WTC11 (cell line): ENCODE data around the gene SMCO2. TPM values are rescaled to one million over a fixed set of nuclear protein-coding genes. Genes with fewer than 3 reads are reported as not detected.

ENCODE experiments used
- E2F1 ChIP-seq: sonication (generic); formaldehyde crosslinking; IDR thresholded peaks from 2 replicates; pipeline ENCODE4 v1.8.0; 2022; ENCODE audit warnings: mild to moderate bottlenecking, missing genetic modification reagents
- E2F4 ChIP-seq: sonication (generic); formaldehyde crosslinking; IDR thresholded peaks from 2 replicates; pipeline ENCODE4 v1.8.1; 2022; ENCODE audit warnings: low read depth, mild to moderate bottlenecking, moderate library complexity, missing genetic modification reagents, borderline replicate concordance
- ESRRA ChIP-seq: sonication (generic); formaldehyde crosslinking; IDR thresholded peaks from 2 replicates; pipeline ENCODE4 v1.8.1; 2022; ENCODE audit warnings: mild to moderate bottlenecking, missing genetic modification reagents, borderline replicate concordance
- FOXJ3 ChIP-seq: sonication (generic); formaldehyde crosslinking; IDR thresholded peaks from 2 replicates; pipeline ENCODE4 v1.9.0; 2021; ENCODE audit warnings: missing genetic modification reagents, mild to moderate bottlenecking, borderline replicate concordance
- FOXK1 ChIP-seq: sonication (generic); formaldehyde crosslinking; IDR thresholded peaks from 2 replicates; pipeline ENCODE4 v1.8.0; 2022; ENCODE audit warnings: mild to moderate bottlenecking, moderate library complexity, missing genetic modification reagents
- IRF1 ChIP-seq: sonication (generic); formaldehyde crosslinking; IDR thresholded peaks from 2 replicates; pipeline ENCODE4 v1.8.0; 2023; ENCODE audit warnings: missing genetic modification reagents
- KAT7 ChIP-seq: sonication (generic); formaldehyde crosslinking; IDR thresholded peaks from 2 replicates; pipeline ENCODE4 v1.8.1; 2023; ENCODE audit warnings: missing genetic modification reagents, mild to moderate bottlenecking, borderline replicate concordance
- MXD4 ChIP-seq: fragments of 250-450 bp; sonication (Bioruptor Pico); IDR thresholded peaks from 2 replicates; pipeline ENCODE4 v1.8.0; 2021; ENCODE audit warnings: mild to moderate bottlenecking, moderate library complexity, borderline replicate concordance
- MYBL2 ChIP-seq: sonication (generic); formaldehyde crosslinking; IDR thresholded peaks from 2 replicates; pipeline ENCODE4 v1.8.1; 2023; ENCODE audit warnings: mild to moderate bottlenecking, moderate library complexity, missing genetic modification reagents
- NFE2L1 ChIP-seq: sonication (generic); formaldehyde crosslinking; IDR thresholded peaks from 2 replicates; pipeline ENCODE4 v1.8.1; 2023; ENCODE audit warnings: missing genetic modification reagents
- PRDM15 ChIP-seq: sonication (generic); formaldehyde crosslinking; IDR thresholded peaks from 2 replicates; pipeline ENCODE4 v1.8.0; 2022; ENCODE audit warnings: missing genetic modification reagents
- TCF7 ChIP-seq: sonication (generic); formaldehyde crosslinking; IDR thresholded peaks from 2 replicates; pipeline ENCODE4 v1.8.0; 2022; ENCODE audit warnings: mild to moderate bottlenecking, low read depth, missing genetic modification reagents, moderate library complexity
- TEAD1 ChIP-seq: sonication (generic); formaldehyde crosslinking; IDR thresholded peaks from 2 replicates; pipeline ENCODE4 v1.8.0; 2022; ENCODE audit warnings: mild to moderate bottlenecking, missing genetic modification reagents
- TEAD4 ChIP-seq: sonication (generic); formaldehyde crosslinking; IDR thresholded peaks from 2 replicates; pipeline ENCODE4 v1.8.0; 2022; ENCODE audit warnings: mild to moderate bottlenecking, missing genetic modification reagents
- ZNF281 ChIP-seq: sonication (generic); formaldehyde crosslinking; IDR thresholded peaks from 2 replicates; pipeline ENCODE4 v1.8.0; 2023; ENCODE audit warnings: mild to moderate bottlenecking, missing genetic modification reagents
- ZNF416 ChIP-seq: fragments of 250-450 bp; sonication (Bioruptor Pico); IDR thresholded peaks from 2 replicates; pipeline ENCODE4 v1.9.0; 2021; ENCODE audit warnings: mild to moderate bottlenecking, inconsistent platforms
- ZNF532 ChIP-seq: fragments of 250-450 bp; sonication (Bioruptor Pico); IDR thresholded peaks from 2 replicates; pipeline ENCODE4 v1.9.0; 2021; ENCODE audit warnings: mild to moderate bottlenecking, borderline replicate concordance
- total RNA-seq: library from RNA; stranded (reverse); gene quantifications from 3 replicates; pipeline ENCODE4 v1.2.3, GENCODE V29; 2021
- TF ChIP-seq, protein P1 (sequence below): sonication (generic); formaldehyde crosslinking; IDR thresholded peaks from 2 replicates; pipeline ENCODE4 v1.8.1; 2023; ENCODE audit warnings: mild to moderate bottlenecking, missing genetic modification reagents
- TF ChIP-seq, protein P2 (sequence below): fragments of 250-450 bp; sonication (Bioruptor Pico); IDR thresholded peaks from 2 replicates; pipeline ENCODE4 v1.9.0; 2021; ENCODE audit warnings: mild to moderate bottlenecking
- TF ChIP-seq, protein P3 (sequence below): sonication (generic); formaldehyde crosslinking; IDR thresholded peaks from 2 replicates; pipeline ENCODE4 v1.8.1; 2022; ENCODE audit warnings: low read depth, missing genetic modification reagents, borderline replicate concordance

Gene SMCO2
- total RNA-seq, 1 experiment from 2014 or later: 0.52 TPM

GRCh38 chr12:27523642-27524493, 77.3 kb downstream of the SMCO2 start, which contains the start of gene PPFIBP1 (continued):
- TF ChIP-seq ZNF532 (CRISPR knock-in tag) (no peak), ZNF281 (CRISPR knock-in tag) (no peak), FOXJ3 (CRISPR knock-in tag) (no peak), MYBL2 (no peak), TEAD1 (CRISPR knock-in tag) (peak; percentile 57; the same call in 1 of the 2 replicates), PRDM15 (CRISPR knock-in tag) (no peak; the same call in 1 of the 2 replicates), E2F1 (CRISPR knock-in tag) (no peak), ZNF416 (CRISPR knock-in tag) (no peak), TCF7 (CRISPR knock-in tag) (no peak), NFE2L1 (no peak), KAT7 (CRISPR knock-in tag) (no peak), TEAD4 (CRISPR knock-in tag) (0 out of 2 replicates have a peak, but pooled peaks have one; percentile 19), IRF1 (CRISPR knock-in tag) (no peak), MXD4 (CRISPR knock-in tag) (no peak), E2F4 (no peak), FOXK1 (CRISPR knock-in tag) (no peak), ESRRA (no peak)
- TF ChIP-seq, protein P1, sequence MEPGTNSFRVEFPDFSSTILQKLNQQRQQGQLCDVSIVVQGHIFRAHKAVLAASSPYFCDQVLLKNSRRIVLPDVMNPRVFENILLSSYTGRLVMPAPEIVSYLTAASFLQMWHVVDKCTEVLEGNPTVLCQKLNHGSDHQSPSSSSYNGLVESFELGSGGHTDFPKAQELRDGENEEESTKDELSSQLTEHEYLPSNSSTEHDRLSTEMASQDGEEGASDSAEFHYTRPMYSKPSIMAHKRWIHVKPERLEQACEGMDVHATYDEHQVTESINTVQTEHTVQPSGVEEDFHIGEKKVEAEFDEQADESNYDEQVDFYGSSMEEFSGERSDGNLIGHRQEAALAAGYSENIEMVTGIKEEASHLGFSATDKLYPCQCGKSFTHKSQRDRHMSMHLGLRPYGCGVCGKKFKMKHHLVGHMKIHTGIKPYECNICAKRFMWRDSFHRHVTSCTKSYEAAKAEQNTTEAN (CRISPR knock-in tag): no peak
- TF ChIP-seq, protein P2, sequence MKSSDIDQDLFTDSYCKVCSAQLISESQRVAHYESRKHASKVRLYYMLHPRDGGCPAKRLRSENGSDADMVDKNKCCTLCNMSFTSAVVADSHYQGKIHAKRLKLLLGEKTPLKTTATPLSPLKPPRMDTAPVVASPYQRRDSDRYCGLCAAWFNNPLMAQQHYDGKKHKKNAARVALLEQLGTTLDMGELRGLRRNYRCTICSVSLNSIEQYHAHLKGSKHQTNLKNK (CRISPR knock-in tag): no peak
- TF ChIP-seq, protein P3, sequence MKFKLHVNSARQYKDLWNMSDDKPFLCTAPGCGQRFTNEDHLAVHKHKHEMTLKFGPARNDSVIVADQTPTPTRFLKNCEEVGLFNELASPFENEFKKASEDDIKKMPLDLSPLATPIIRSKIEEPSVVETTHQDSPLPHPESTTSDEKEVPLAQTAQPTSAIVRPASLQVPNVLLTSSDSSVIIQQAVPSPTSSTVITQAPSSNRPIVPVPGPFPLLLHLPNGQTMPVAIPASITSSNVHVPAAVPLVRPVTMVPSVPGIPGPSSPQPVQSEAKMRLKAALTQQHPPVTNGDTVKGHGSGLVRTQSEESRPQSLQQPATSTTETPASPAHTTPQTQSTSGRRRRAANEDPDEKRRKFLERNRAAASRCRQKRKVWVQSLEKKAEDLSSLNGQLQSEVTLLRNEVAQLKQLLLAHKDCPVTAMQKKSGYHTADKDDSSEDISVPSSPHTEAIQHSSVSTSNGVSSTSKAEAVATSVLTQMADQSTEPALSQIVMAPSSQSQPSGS (CRISPR knock-in tag): no peak
